Naive thymus-derived CD4-positive, alpha-beta T cell (primary cell): ENCODE measurements around the gene STARD3NL. TPM values are rescaled to one million over a fixed set of nuclear protein-coding genes. Genes with fewer than 3 reads are reported as not detected.

Experiments used
- ATAC-seq: fragments of 150-1000 bp; cut with Tn5 transposase; 2 replicates; pipeline ENCODE4 v1.10.0; 2021; ENCODE audit warnings: mild to moderate bottlenecking, moderate library complexity
- CTCF ChIA-PET: fragments of 350-600 bp; sonication (Branson Sonifier 250); formaldehyde crosslinking; loops from one replicate; lab custom pipeline; 2021; ENCODE audit warnings: antibody characterized with exemption; lab: Charles Lee
- POLR2A ChIA-PET: fragments of 350-600 bp; sonication (Branson Sonifier 250); formaldehyde crosslinking; loops from one replicate; lab custom pipeline; 2021; ENCODE audit warnings: antibody characterized with exemption, inconsistent platforms; lab: Charles Lee
- DNase-seq, 9 donors: peaks; one replicate each; pipeline versions ENCODE4 v3.0.0 to v3.0.0-alpha.2; 2020 to 2022; ENCODE audit warnings: mixed read lengths in 1 of 9
- H3K27ac ChIP-seq: one replicate; pipeline ENCODE4 v1.7.0; 2013; ENCODE audit warnings: mild to moderate bottlenecking, low read depth, low read length, moderate library complexity
- H3K27me3 ChIP-seq, 2 donors: one replicate each; pipeline ENCODE4 v1.7.0; 2013; ENCODE audit warnings: low read length in 2 of 2, mild to moderate bottlenecking in 2 of 2, moderate library complexity in 2 of 2; ENCODE audit not compliant: control insufficient read depth in 2 of 2, insufficient read depth in 2 of 2
- H3K36me3 ChIP-seq, 3 experiments: 1 replicate in 2 of 3; 2 replicates in 1 of 3; pipeline ENCODE4 v1.7.0; 2013; ENCODE audit warnings: low read length in 3 of 3, mild to moderate bottlenecking in 3 of 3, moderate library complexity in 1 of 3; ENCODE audit not compliant: insufficient read depth in 3 of 3, control insufficient read depth in 2 of 3
- H3K4me1 ChIP-seq, 2 donors: one replicate each; pipeline ENCODE4 v1.7.0; 2013; ENCODE audit warnings: low read length in 2 of 2, mild to moderate bottlenecking in 2 of 2, moderate library complexity in 1 of 2; ENCODE audit not compliant: control insufficient read depth in 2 of 2, insufficient read depth in 2 of 2
- H3K4me3 ChIP-seq: 2 replicates; pipeline ENCODE4 v1.7.0; 2013; ENCODE audit warnings: mild to moderate bottlenecking, low read length
- H3K9me3 ChIP-seq, 3 experiments: 1 replicate in 2 of 3; 2 replicates in 1 of 3; pipeline ENCODE4 v1.7.0; 2013; ENCODE audit warnings: low read length in 3 of 3; ENCODE audit not compliant: control insufficient read depth in 2 of 3
- H3K27ac Mint-ChIP-seq, 9 donors: one replicate each; pipeline ENCODE4 v1.8.0; 2020 to 2022; ENCODE audit warnings: mixed read lengths in 9 of 9, mild to moderate bottlenecking in 8 of 9, moderate library complexity in 5 of 9, inconsistent platforms in 2 of 9
- H3K27me3 Mint-ChIP-seq, 5 donors: one replicate each; pipeline ENCODE4 v1.8.0; 2021 to 2022; ENCODE audit warnings: mixed read lengths in 5 of 5, mild to moderate bottlenecking in 1 of 5
- H3K36me3 Mint-ChIP-seq, 5 donors: one replicate each; pipeline ENCODE4 v1.8.0; 2020 to 2022; ENCODE audit warnings: mixed read lengths in 5 of 5, mild to moderate bottlenecking in 3 of 5, inconsistent platforms in 1 of 5
- H3K4me1 Mint-ChIP-seq, 7 donors: one replicate each; pipeline ENCODE4 v1.8.0; 2020 to 2022; ENCODE audit warnings: mixed read lengths in 7 of 7, mild to moderate bottlenecking in 3 of 7, inconsistent platforms in 1 of 7
- H3K4me3 Mint-ChIP-seq, 10 donors: one replicate each; pipeline ENCODE4 v1.8.0; 2020 to 2022; ENCODE audit warnings: mild to moderate bottlenecking in 10 of 10, mixed read lengths in 10 of 10, moderate library complexity in 6 of 10, inconsistent platforms in 2 of 10
- H3K9me3 Mint-ChIP-seq, 11 donors: one replicate each; pipeline ENCODE4 v1.8.0; 2020 to 2022; ENCODE audit warnings: mixed read lengths in 11 of 11, mild to moderate bottlenecking in 4 of 11, inconsistent platforms in 1 of 11, moderate library complexity in 1 of 11
- intact Hi-C, 2 donors: fragments of 100-400 bp; cut with micrococcal nuclease; formaldehyde crosslinking; loops; one replicate each; pipeline ENCODE4 v1.15.1; 2023
- polyA plus RNA-seq, 2 donors: library from polyadenylated mRNA; unstranded; fragments of 300-500 nt; fragmentation: Illumina TruSeq; gene quantifications; one replicate each; pipeline ENCODE4 v1.2.3, GENCODE V29; 2021
- total RNA-seq, 6 experiments: library from RNA in 5 of 6; stranded (reverse) in 5 of 6; gene quantifications; 1 replicate in 5 of 6; 2 replicates in 1 of 6; pipeline ENCODE4 v1.2.3 and lab custom pipeline; 2021 to 2026

Gene STARD3NL
- total and polyA plus RNA-seq, 7 experiments from 2014 or later, result 9.4 to 26.9 (median 17.0) TPM

DNA sequence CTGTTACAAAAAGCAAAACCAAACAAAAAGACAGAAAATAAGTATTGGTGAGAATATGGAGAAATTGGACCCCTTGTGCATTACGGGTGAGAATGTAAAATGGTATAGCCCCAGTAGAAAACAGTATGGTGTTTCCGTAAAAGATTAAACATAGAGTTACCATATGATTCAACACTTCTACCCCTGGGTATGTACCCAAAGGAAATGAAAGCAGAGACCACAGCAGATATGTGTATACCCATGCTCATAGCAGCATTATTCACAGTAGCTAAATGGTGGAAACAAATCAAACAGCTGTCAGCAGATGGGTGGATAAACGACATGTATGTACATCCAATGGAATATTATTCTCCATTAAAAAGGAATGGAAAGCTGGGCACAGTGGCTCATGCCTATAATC, 42.4 kb downstream of the STARD3NL start:
- CTCF ChIA-PET, result interaction anchor here (0.8 to 7.5 kb wide), 7 partner anchors 11 to 157 kb away, joined by 4 to 78 read pairs (median 6); no protein-coding TSS in a partner anchor
- POLR2A ChIA-PET, result interaction anchor here (0.6 kb wide), 1 partner anchor 149 kb away, joined by 5 read pairs; no protein-coding TSS in a partner anchor
- DNase-seq, result no peak
- H3K4me3 Mint-ChIP-seq, result peak overlapping the region in 1 of 10 donors; percentile 37
- H3K27ac ChIP-seq, result no peak overlapping the region
- H3K9me3 ChIP-seq, result no peaks in the 10 kb centered on the region
- H3K4me3 ChIP-seq, result no peak overlapping the region
- peaks cover 4 to 25% (median 15%) of the 10 kb centered on the region in 5 donors for H3K36me3 Mint-ChIP-seq
- H3K27ac Mint-ChIP-seq, result peak overlapping the region in 2 of 9 donors; percentile 16 to 27
- H3K9me3 Mint-ChIP-seq, result no peaks in the 10 kb centered on the region
- intact Hi-C loops, result loop anchor here in 1 of 2 donors (5.0 kb wide), 1 partner anchor 303 kb away; the partner anchor contains the start of gene SFRP4
- peaks cover 0 to 27% (median 3%) of the 10 kb centered on the region in 3 experiments for H3K36me3 ChIP-seq
- ATAC-seq, result peak; percentile 57
- peaks cover 7 to 78% of the 10 kb centered on the region in 2 donors for H3K4me1 ChIP-seq
- H3K4me1 Mint-ChIP-seq, result peaks cover 9 to 53% (median 13%) of the 10 kb centered on the region in 7 donors
- H3K27me3 Mint-ChIP-seq, result no peaks in the 10 kb centered on the region
- H3K27me3 ChIP-seq, result no peaks in the 10 kb centered on the region

- DNase-seq (peak in 7 of 9 donors; percentile 34 to 68 (median 61)), ATAC-seq (peak; percentile 80)
- intact Hi-C loops, result loop anchor here (1.0 to 5.0 kb wide), 6 partner anchors 7 to 305 kb away; partner anchors contain the start of genes SFRP4 (in 1 of the 2) and STARD3NL (in 1 of the 2)
- Mint-ChIP-seq H3K36me3 (peaks cover 0 to 22% (median 15%) of the 10 kb centered on the region in 5 donors), H3K4me1 (peaks cover 4 to 38% (median 7%) of the 10 kb centered on the region in 7 donors), H3K9me3 (no peaks in the 10 kb centered on the region), H3K27ac (peak overlapping the region in 5 of 9 donors; percentile 0 to 39 (median 13)), H3K4me3 (peak overlapping the region in 1 of 10 donors; percentile 30), H3K27me3 (no peaks in the 10 kb centered on the region)
- ChIA-PET CTCF (interaction anchor here (0.6 to 7.5 kb wide), 20 partner anchors 9 to 1719 kb away, joined by 3 to 64 read pairs (median 4); partner anchors contain the start of gene STARD3NL), POLR2A (interaction anchor here (0.7 to 0.8 kb wide), 2 partner anchors 114 to 119 kb away, joined by 3 read pairs; no protein-coding TSS in a partner anchor)
- Histone ChIP-seq H3K36me3 (peaks cover 0 to 21% (median 3%) of the 10 kb centered on the region in 3 experiments), H3K27me3 (no peaks in the 10 kb centered on the region), H3K27ac (no peak overlapping the region), H3K4me1 (peaks cover 0 to 70% of the 10 kb centered on the region in 2 donors), H3K9me3 (no peaks in the 10 kb centered on the region), H3K4me3 (no peak overlapping the region)
These were observed 44.5 kb downstream of the STARD3NL start for GRCh38 chr7:38222481-38223096.

DNA sequence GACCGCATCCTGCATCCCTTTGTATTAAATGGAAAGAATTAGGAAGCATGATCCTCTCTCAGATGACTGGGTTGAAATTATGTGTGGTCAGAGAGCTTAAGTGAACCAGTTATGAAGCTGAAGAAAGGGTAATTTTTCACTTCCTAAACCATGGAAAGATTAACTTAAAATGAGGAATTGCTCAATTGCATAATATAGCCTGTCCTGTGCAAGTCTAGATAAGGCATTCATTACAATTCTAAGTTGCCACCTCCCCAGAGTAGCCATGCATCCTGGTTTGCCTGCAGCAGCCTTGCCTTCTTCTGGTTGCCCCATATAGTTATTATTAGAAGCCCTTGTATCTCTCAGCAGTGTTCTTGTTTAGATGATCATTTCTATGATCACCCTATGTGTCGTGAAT, 45.3 kb downstream of the STARD3NL start:
- H3K4me1 Mint-ChIP-seq, result peaks cover 4 to 40% (median 7%) of the 10 kb centered on the region in 7 donors
- ChIA-PET POLR2A (interaction anchor here (0.7 kb wide), 1 partner anchor 120 kb away, joined by 3 read pairs; no protein-coding TSS in a partner anchor), CTCF (interaction anchor here (0.7 to 7.5 kb wide), 16 partner anchors 9 to 151 kb away, joined by 3 to 64 read pairs (median 5); partner anchors contain the start of gene STARD3NL)
- H3K36me3 ChIP-seq, result peaks cover 0 to 21% (median 3%) of the 10 kb centered on the region in 3 experiments
- ATAC-seq (no peak), DNase-seq (no peak)
- H3K4me3 ChIP-seq, result no peak overlapping the region
- no peaks in the 10 kb centered on the region for H3K9me3 Mint-ChIP-seq
- H3K9me3 ChIP-seq, result no peaks in the 10 kb centered on the region
- intact Hi-C loops, result loop anchor here (1.0 to 5.0 kb wide), 4 partner anchors 8 to 306 kb away; partner anchors contain the start of gene SFRP4 (in 1 of the 2)
- H3K27me3 ChIP-seq, result no peaks in the 10 kb centered on the region
- H3K27ac ChIP-seq, result no peak overlapping the region
- peaks cover 0 to 67% of the 10 kb centered on the region in 2 donors for H3K4me1 ChIP-seq
- peak overlapping the region in 1 of 9 donors; percentile 0 for H3K27ac Mint-ChIP-seq
- peaks cover 0 to 22% (median 15%) of the 10 kb centered on the region in 5 donors for H3K36me3 Mint-ChIP-seq
- no peak overlapping the region for H3K4me3 Mint-ChIP-seq
- H3K27me3 Mint-ChIP-seq, result no peaks in the 10 kb centered on the region

GRCh38 chr7:38224392-38224791, 46.3 kb downstream of the STARD3NL start:
- peaks cover 0 to 22% (median 3%) of the 10 kb centered on the region in 3 experiments for H3K36me3 ChIP-seq
- DNase-seq (no peak), ATAC-seq (no peak)
- ChIA-PET CTCF (interaction anchor here (4.0 to 7.5 kb wide), 2 partner anchors 115 to 144 kb away, joined by 43 to 64 read pairs; no protein-coding TSS in a partner anchor), POLR2A (no interaction called here)
- peaks cover 0 to 25% (median 15%) of the 10 kb centered on the region in 5 donors for H3K36me3 Mint-ChIP-seq
- H3K9me3 ChIP-seq, result no peaks in the 10 kb centered on the region
- no peak overlapping the region for H3K4me3 ChIP-seq
- no peaks in the 10 kb centered on the region for H3K9me3 Mint-ChIP-seq
- H3K27ac ChIP-seq, result no peak overlapping the region
- no peaks in the 10 kb centered on the region for H3K27me3 Mint-ChIP-seq
- peak overlapping the region in 1 of 10 donors; percentile 72 for H3K4me3 Mint-ChIP-seq
- H3K4me1 Mint-ChIP-seq, result peaks cover 4 to 46% (median 11%) of the 10 kb centered on the region in 7 donors
- H3K27ac Mint-ChIP-seq, result peak overlapping the region in 2 of 9 donors; percentile 31 to 60
- intact Hi-C loops, result loop anchor here in 1 of 2 donors (5.0 kb wide), 1 partner anchor 307 kb away; the partner anchor contains the start of gene SFRP4
- no peaks in the 10 kb centered on the region for H3K27me3 ChIP-seq
- peaks cover 0 to 68% of the 10 kb centered on the region in 2 donors for H3K4me1 ChIP-seq

DNA sequence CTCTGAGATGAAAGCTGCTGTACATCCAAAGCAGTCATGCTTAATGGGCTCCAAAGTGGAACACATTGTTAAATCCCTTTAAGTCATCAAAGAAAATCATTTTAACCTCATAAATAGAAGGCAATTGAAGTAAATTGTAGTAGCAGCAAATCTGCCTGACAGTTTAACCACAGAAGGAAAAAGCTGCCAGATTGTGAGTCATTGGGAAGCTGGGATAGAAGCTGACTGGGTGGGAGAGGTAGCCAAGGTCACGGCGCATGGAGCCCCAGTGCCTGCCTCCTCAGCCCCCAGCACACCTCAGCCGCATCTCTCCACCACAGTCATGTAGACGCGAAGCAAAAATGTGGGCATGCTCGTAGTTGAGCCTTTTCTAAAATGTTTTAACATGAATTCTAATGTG, 51.3 kb downstream of the STARD3NL start:
- H3K36me3 Mint-ChIP-seq, result peaks cover 5 to 24% (median 11%) of the 10 kb centered on the region in 5 donors
- POLR2A ChIA-PET, result no interaction called here
- H3K9me3 Mint-ChIP-seq, result no peaks in the 10 kb centered on the region
- Histone ChIP-seq H3K27me3 (no peaks in the 10 kb centered on the region), H3K4me1 (peaks cover 16 to 66% of the 10 kb centered on the region in 2 donors), H3K4me3 (no peak overlapping the region), H3K36me3 (peaks cover 0 to 7% (median 0%) of the 10 kb centered on the region in 3 experiments), H3K9me3 (no peaks in the 10 kb centered on the region), H3K27ac (no peak overlapping the region)
- peak overlapping the region in 2 of 9 donors; percentile 54 to 91 for H3K27ac Mint-ChIP-seq
- DNase-seq (no peak), ATAC-seq (no peak)
- intact Hi-C loops, result no loop called here
- H3K4me3 Mint-ChIP-seq, result no peak overlapping the region
- H3K4me1 Mint-ChIP-seq, result peaks cover 17 to 56% (median 35%) of the 10 kb centered on the region in 7 donors
- CTCF ChIA-PET, result no interaction called here
- H3K27me3 Mint-ChIP-seq, result no peaks in the 10 kb centered on the region

DNA sequence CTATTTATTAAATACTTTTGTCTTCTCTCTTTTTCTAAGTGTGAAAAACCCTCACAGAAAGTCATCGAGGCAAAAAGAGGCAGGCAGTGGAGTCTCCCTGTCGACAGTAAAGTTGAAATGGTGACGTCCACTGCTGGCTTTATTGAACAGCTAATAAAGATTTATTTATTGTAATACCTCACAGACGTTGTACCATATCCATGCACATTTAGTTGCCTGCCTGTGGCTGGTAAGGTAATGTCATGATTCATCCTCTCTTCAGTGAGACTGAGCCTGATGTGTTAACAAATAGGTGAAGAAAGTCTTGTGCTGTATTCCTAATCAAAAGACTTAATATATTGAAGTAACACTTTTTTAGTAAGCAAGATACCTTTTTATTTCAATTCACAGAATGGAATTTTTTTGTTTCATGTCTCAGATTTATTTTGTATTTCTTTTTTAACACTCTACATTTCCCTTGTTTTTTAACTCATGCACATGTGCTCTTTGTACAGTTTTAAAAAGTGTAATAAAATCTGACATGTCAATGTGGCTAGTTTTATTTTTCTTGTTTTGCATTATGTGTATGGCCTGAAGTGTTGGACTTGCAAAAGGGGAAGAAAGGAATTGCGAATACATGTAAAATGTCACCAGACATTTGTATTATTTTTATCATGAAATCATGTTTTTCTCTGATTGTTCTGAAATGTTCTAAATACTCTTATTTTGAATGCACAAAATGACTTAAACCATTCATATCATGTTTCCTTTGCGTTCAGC, 52.0 kb downstream of the STARD3NL start:
- Mint-ChIP-seq H3K27me3 (no peaks in the 10 kb centered on the region), H3K9me3 (no peaks in the 10 kb centered on the region), H3K36me3 (peaks cover 5 to 22% (median 11%) of the 10 kb centered on the region in 5 donors), H3K27ac (peak overlapping the region in 3 of 9 donors; percentile 87 to 91 (median 87)), H3K4me1 (peaks cover 17 to 58% (median 40%) of the 10 kb centered on the region in 7 donors), H3K4me3 (no peak overlapping the region)
- DNase-seq (no peak), ATAC-seq (no peak)
- Histone ChIP-seq H3K9me3 (no peaks in the 10 kb centered on the region), H3K4me3 (no peak overlapping the region), H3K27me3 (no peaks in the 10 kb centered on the region), H3K36me3 (peaks cover 0 to 7% (median 0%) of the 10 kb centered on the region in 3 experiments), H3K27ac (no peak overlapping the region), H3K4me1 (peaks cover 16 to 73% of the 10 kb centered on the region in 2 donors)
- CTCF ChIA-PET, result no interaction called here
- intact Hi-C loops, result loop anchor here (5.0 kb wide), 2 partner anchors 72 to 82 kb away; no protein-coding TSS in a partner anchor
- POLR2A ChIA-PET, result no interaction called here
